ENCODE measurements around the gene CXCL10.

Gene CXCL10

DNA sequence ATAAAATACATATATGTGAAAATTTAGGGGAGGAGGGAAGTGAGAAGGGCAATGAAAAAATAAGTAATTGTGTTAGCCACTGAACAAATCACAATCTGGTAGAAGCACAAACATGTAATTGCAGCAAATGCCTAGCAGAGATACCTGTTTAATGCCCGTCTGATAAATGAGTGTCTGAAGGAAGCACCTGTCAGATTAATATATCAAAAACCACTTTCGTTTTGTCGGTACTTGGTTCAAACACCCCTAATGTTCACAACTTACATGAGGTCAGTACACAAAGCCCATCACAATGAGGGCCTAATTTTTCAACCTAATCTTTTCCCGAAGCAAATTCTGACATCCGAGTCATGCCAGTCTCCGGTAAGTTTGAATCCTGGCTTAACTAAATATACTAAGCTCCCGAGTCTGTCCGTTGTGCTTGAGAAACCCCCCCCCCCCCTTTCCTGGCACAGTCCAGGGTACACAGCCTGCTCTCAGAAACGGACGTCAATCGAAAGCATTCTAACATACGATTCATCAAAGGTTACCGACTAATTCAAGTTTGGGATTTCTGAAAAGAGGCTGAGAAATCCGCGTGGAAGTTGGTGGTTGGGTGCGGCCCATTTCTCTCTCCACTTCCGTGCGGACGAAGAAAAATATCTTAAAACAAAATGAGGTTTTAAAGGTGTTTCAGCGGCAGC lies 33.3 kb downstream of the CXCL10 start:
- no peak for FAIRE-seq

GRCh38 chr4:75985116-75985515 lies 38.2 kb downstream of the CXCL10 start:
- FAIRE-seq, result no peak

GRCh38 chr4:75980576-75980975 lies 42.7 kb downstream of the CXCL10 start:
- no peak for FAIRE-seq

DNA sequence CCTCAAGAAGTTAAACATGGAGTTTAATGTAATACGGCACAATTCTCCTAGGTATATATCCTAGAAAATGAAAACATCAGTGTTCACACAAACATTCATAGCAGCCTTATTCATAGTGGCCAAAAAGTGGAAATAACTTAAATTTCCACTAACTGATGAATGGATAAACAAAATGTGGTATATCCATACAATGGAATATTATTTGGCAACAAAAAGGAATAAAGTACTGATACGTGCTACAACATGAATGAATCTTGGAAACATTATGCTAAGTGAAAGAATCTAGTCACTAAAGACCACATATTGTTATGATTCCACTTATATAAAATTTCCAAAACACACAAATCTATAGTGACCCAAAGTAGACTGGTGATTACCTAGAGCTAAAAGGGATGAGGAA lies 47.1 kb downstream of the CXCL10 start:
- no peak for FAIRE-seq

DNA sequence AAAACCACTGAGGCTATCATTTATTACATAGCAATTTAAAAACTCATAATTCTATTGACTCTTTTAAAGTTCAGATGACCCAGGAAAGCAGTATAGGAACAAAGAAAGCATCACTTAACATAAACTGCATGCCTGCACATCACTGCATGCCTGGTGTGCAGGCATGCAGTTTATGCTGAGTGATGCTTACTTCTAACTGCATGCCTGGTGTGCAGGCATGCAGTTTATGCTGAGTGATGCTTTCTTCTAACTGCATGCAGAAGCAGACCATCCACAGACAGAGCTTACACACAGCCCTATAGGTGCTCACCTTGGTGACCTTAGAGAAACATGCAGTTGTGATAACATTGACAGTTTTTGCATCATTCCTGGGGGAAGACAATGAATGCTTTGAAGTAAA lies 49.5 kb downstream of the CXCL10 start:
- no peak for FAIRE-seq

Measured in colon (tissue), 2 donors.